Measurements from ENCODE around the gene TMEM169. TPM values are rescaled to one million over a fixed set of nuclear protein-coding genes. Genes with fewer than 3 reads are reported as not detected.
A peak's percentile ranks its signal among the peaks of the same experiment; 100 is the strongest.

Gene TMEM169
- total and polyA plus RNA-seq, 2 of the 4 experiments (the other 2 are of a cell fraction) = 0.15 to 0.54 TPM

GRCh38 chr2:216034065-216034464, 47.7 kb upstream of the TMEM169 start:
- CTCF ChIA-PET = interaction anchor here (0.6 to 1.8 kb wide), 7 partner anchors 8 to 27 kb away, joined by 3 to 5 read pairs (median 3); no protein-coding TSS in a partner anchor
- Histone ChIP-seq H2BK15ac (ENCODE audit: low read depth, low read length) (no peak overlapping the region), H3K4me2 (ENCODE audit: low read depth, low read length) (no peak overlapping the region), H4K5ac (ENCODE audit: low read depth, low read length) (no peak overlapping the region), H2AFZ (replicated peaks; ENCODE audit: low read length, poor library complexity) (no peak overlapping the region), H4K8ac (ENCODE audit: low read depth in 2 of 2, low read length in 2 of 2) (no peak overlapping the region), H3K27ac (ENCODE audit: insufficient read depth, low read length) (no peak overlapping the region), H3K9me1 (ENCODE audit: insufficient read depth, low read length) (peaks cover 10% of the 10 kb centered on the region; the same call in 1 of the 2 replicates), H3K23ac (ENCODE audit: low read depth, low read length) (no peak overlapping the region), H2BK120ac (ENCODE audit: low read depth, low read length) (no peak overlapping the region), H4K20me1 (ENCODE audit: insufficient read depth, low read length) (no peaks in the 10 kb centered on the region), H2BK5ac (ENCODE audit: low read depth, low read length, poor library complexity, severe bottlenecking) (no peak overlapping the region), H3K14ac (replicated peaks; ENCODE audit: low read depth, low read length) (no peak overlapping the region), H3K18ac (ENCODE audit: low read depth, low read length) (no peak overlapping the region), H3K4me1 (ENCODE audit: control insufficient read depth, insufficient read depth, low read length) (peaks cover 11% of the 10 kb centered on the region), H3K79me1 (ENCODE audit: low read depth in 1 of 2, low read length in 2 of 2) (0 out of 4 replicates have a peak, but pooled peaks cover 0 to 4% of the 10 kb centered on the region in 2 experiments), H2BK20ac (ENCODE audit: low read depth, low read length) (no peak overlapping the region), H3K27me3 (ENCODE audit: control insufficient read depth, insufficient read depth, low read length) (no peaks in the 10 kb centered on the region), H4K91ac (ENCODE audit: insufficient read depth, low read depth, low read length) (no peak overlapping the region), H3K56ac (ENCODE audit: extremely low read depth, insufficient read depth, low read length) (no peak overlapping the region), H3K9ac (ENCODE audit: low read depth, low read length) (no peak overlapping the region), H3K9me3 (ENCODE audit: control insufficient read depth, insufficient read depth, low read length) (no peaks in the 10 kb centered on the region), H3K4me3 (ENCODE audit: insufficient read depth, low read depth, low read length) (no peak overlapping the region), H2AK5ac (ENCODE audit: low read depth, low read length) (no peak overlapping the region), H3K36me3 (ENCODE audit: control insufficient read depth, insufficient read depth, low read length) (no peaks in the 10 kb centered on the region), H2AK9ac (replicated peaks; ENCODE audit: low read depth, low read length, poor library complexity) (no peak overlapping the region), H3K4ac (ENCODE audit: low read depth, low read length) (no peak overlapping the region)
- BruUV-seq (replicated peaks) = no TSS peak
- DNase-seq = peak; percentile 77
- WGBS, 2 experiments (ENCODE audit: extremely low coverage in 2 of 2, insufficient read length in 1 of 2) = no CpG with 5 or more reads among the region's 1 CpG
- POLR2A ChIA-PET (ENCODE audit: unreplicated experiment) = no interaction called here
- no peak for TF ChIP-seq ELK1 (IDR thresholded peaks at IDR 0.05; ENCODE audit: borderline replicate concordance, low read depth, low read length)
- peak; percentile 55 for TF ChIP-seq RAD21 (IDR thresholded peaks at IDR 0.05; ENCODE audit: low read length)
- TF ChIP-seq MXI1 (IDR thresholded peaks at IDR 0.05; ENCODE audit: borderline replicate concordance, low read depth, low read length) = no peak
- no peak for TF ChIP-seq CHD1 (IDR thresholded peaks at IDR 0.05; ENCODE audit: low read depth, low read length)
- no peak for TF ChIP-seq RFX5 (IDR thresholded peaks at IDR 0.05; ENCODE audit: low read depth, low read length)
- TF ChIP-seq SMC3 (IDR thresholded peaks at IDR 0.05; ENCODE audit: low read depth, low read length) = peak; percentile 57
- TF ChIP-seq MAZ (IDR thresholded peaks at IDR 0.05; ENCODE audit: borderline replicate concordance, low read depth, low read length) = no peak
- no peak for TF ChIP-seq CEBPB (IDR thresholded peaks at IDR 0.05; ENCODE audit: low read depth, low read length)
- TF ChIP-seq CTCF (conservative IDR thresholded peaks at IDR 0.05; ENCODE audit: low read depth, low read length) = peak; percentile 70
- TF ChIP-seq USF2 (IDR thresholded peaks at IDR 0.05; ENCODE audit: low read depth, low read length) = no peak
- TF ChIP-seq BHLHE40 (IDR thresholded peaks at IDR 0.05; ENCODE audit: low read depth, low read length) = no peak
- TF ChIP-seq MAFK (IDR thresholded peaks at IDR 0.05; ENCODE audit: low read depth, low read length) = no peak
- in situ Hi-C loops (cut with MboI; ENCODE audit: low sequenced_read_pairs) = no loop called here
- intact Hi-C loops (cut with micrococcal nuclease) = loop anchor here (10.0 kb wide), 1 partner anchor 631 kb away; no protein-coding TSS in a partner anchor
- peak; percentile 59 for ATAC-seq (ENCODE audit: low read depth)
- dilution Hi-C loops (cut with HindIII; ENCODE audit: low sequenced_read_pairs, unreplicated experiment) = no loop called here
